ENCODE results near the gene LMO7.

The LMO7 gene

GRCh38 chr13:75838366-75839005 lies 202.4 kb downstream of the LMO7 start:
- no peak for DNase-seq (ENCODE audit: low read depth, low spot score)

- DNase-seq (ENCODE audit: low read depth, low spot score): no peak
Observed at GRCh38 chr13:75839406-75839805, 203.3 kb downstream of the LMO7 start.

- DNase-seq (ENCODE audit: low read depth, low spot score): no peak
Observed at GRCh38 chr13:75841905-75842304, 205.8 kb downstream of the LMO7 start.

- DNase-seq (ENCODE audit: low read depth, low spot score): no peak
Observed at GRCh38 chr13:75843074-75843473, 206.9 kb downstream of the LMO7 start.

GRCh38 chr13:75843991-75844390 lies 207.9 kb downstream of the LMO7 start:
- DNase-seq (ENCODE audit: low read depth, low spot score): no peak

- no peak for DNase-seq (ENCODE audit: low read depth, low spot score)
Observed at GRCh38 chr13:75847588-75847987, 211.5 kb downstream of the LMO7 start.

GRCh38 chr13:75850916-75851315 lies 214.8 kb downstream of the LMO7 start:
- DNase-seq (ENCODE audit: low read depth, low spot score): no peak

GRCh38 chr13:75855216-75855615 lies 219.1 kb downstream of the LMO7 start:
- DNase-seq (ENCODE audit: low read depth, low spot score): no peak

- no peak for DNase-seq (ENCODE audit: low read depth, low spot score)
Observed at GRCh38 chr13:75855847-75856246, 219.7 kb downstream of the LMO7 start.

- no peak for DNase-seq (ENCODE audit: low read depth, low spot score)
Observed at GRCh38 chr13:75857291-75857690, 221.2 kb downstream of the LMO7 start.

- DNase-seq (ENCODE audit: low read depth, low spot score): no peak
Observed at GRCh38 chr13:75860935-75861334, 224.8 kb downstream of the LMO7 start.

GRCh38 chr13:75861786-75862185 lies 225.7 kb downstream of the LMO7 start:
- no peak for DNase-seq (ENCODE audit: low read depth, low spot score)

GRCh38 chr13:75864718-75865117 lies 228.6 kb downstream of the LMO7 start:
- no peak for DNase-seq (ENCODE audit: low read depth, low spot score)

- DNase-seq (ENCODE audit: low read depth, low spot score): no peak
Observed at GRCh38 chr13:75867379-75868117, 231.4 kb downstream of the LMO7 start.

GRCh38 chr13:75869981-75870380 lies 233.9 kb downstream of the LMO7 start:
- no peak for DNase-seq (ENCODE audit: low read depth, low spot score)

GRCh38 chr13:75870397-75870903 lies 234.3 kb downstream of the LMO7 start:
- peak; percentile 33 for DNase-seq (ENCODE audit: low read depth, low spot score)

GRCh38 chr13:75871059-75871458 lies 234.9 kb downstream of the LMO7 start:
- no peak for DNase-seq (ENCODE audit: low read depth, low spot score)

- no peak for DNase-seq (ENCODE audit: low read depth, low spot score)
Observed at GRCh38 chr13:75872980-75873379, 236.8 kb downstream of the LMO7 start.

- no peak for DNase-seq (ENCODE audit: low read depth, low spot score)
Observed at GRCh38 chr13:75873494-75873893, 237.4 kb downstream of the LMO7 start.

- no peak for DNase-seq (ENCODE audit: low read depth, low spot score)
Observed at GRCh38 chr13:75875450-75875849, 239.3 kb downstream of the LMO7 start.

- peak; percentile 78 for DNase-seq (ENCODE audit: low read depth, low spot score)
Observed at GRCh38 chr13:75876142-75877050, 240.3 kb downstream of the LMO7 start.

GRCh38 chr13:75877071-75877470 lies 240.9 kb downstream of the LMO7 start:
- no peak for DNase-seq (ENCODE audit: low read depth, low spot score)
